Mesothelial cell of epicardium (in vitro differentiated cells): Measurements from ENCODE around the gene USP22. TPM values are rescaled to one million over a fixed set of nuclear protein-coding genes. Genes with fewer than 3 reads are reported as not detected.

Experiments
- DNase-seq, 2 experiments: peaks; one replicate each; pipeline ENCODE4 v3.0.0; 2021; ENCODE audit warnings: low spot score in 2 of 2; ENCODE audit not compliant: unreplicated experiment in 2 of 2
- H3K27ac Mint-ChIP-seq: 2 replicates; pipeline ENCODE4 v1.8.0; 2021; ENCODE audit warnings: mixed read lengths
- H3K27me3 Mint-ChIP-seq: 2 replicates; pipeline ENCODE4 v1.8.0; 2021; ENCODE audit warnings: low read depth, mixed read lengths
- H3K36me3 Mint-ChIP-seq: 2 replicates; pipeline ENCODE4 v1.8.0; 2021; ENCODE audit warnings: mixed read lengths
- H3K4me1 Mint-ChIP-seq: 2 replicates; pipeline ENCODE4 v1.8.0; 2021; ENCODE audit warnings: mixed read lengths
- H3K4me3 Mint-ChIP-seq: 2 replicates; pipeline ENCODE4 v1.8.0; 2021; ENCODE audit warnings: mild to moderate bottlenecking, moderate library complexity, mixed read lengths
- H3K9me3 Mint-ChIP-seq: 2 replicates; pipeline ENCODE4 v1.8.0; 2021; ENCODE audit warnings: mixed read lengths
- CTCF ChIP-seq: fragments of 200-600 bp; sonication (generic); IDR thresholded peaks from one replicate; pipeline ENCODE4 v1.5.0; 2021; ENCODE audit warnings: antibody characterized with exemption; ENCODE audit not compliant: unreplicated experiment
- total RNA-seq: library from RNA; stranded (reverse); gene quantifications from 3 replicates; pipeline ENCODE4 v1.2.1, GENCODE V29; 2021

Gene USP22
- total RNA-seq, 1 donor from 2014 or later = 348 TPM

GRCh38 chr17:20961586-20961985 is 81.2 kb downstream of the USP22 start:
- DNase-seq = no peak
- no peak for TF ChIP-seq CTCF
- H3K4me3 Mint-ChIP-seq = no peak overlapping the region
- peak overlapping the region; percentile 89 for H3K27ac Mint-ChIP-seq
- peaks cover 28% of the 10 kb centered on the region for H3K4me1 Mint-ChIP-seq
- H3K9me3 Mint-ChIP-seq = no peaks in the 10 kb centered on the region
- H3K27me3 Mint-ChIP-seq = no peaks in the 10 kb centered on the region
- H3K36me3 Mint-ChIP-seq = peaks cover 69% of the 10 kb centered on the region

- Mint-ChIP-seq H3K9me3 (no peaks in the 10 kb centered on the region), H3K27me3 (no peaks in the 10 kb centered on the region), H3K36me3 (peaks cover 71% of the 10 kb centered on the region), H3K4me3 (no peak overlapping the region), H3K4me1 (peaks cover 35% of the 10 kb centered on the region), H3K27ac (peak overlapping the region; percentile 89)
- TF ChIP-seq CTCF = no peak
- no peak for DNase-seq
Measured at GRCh38 chr17:20960871-20961270, 81.9 kb downstream of the USP22 start.

GRCh38 chr17:20955427-20956323 is 87.1 kb downstream of the USP22 start:
- peak overlapping the region; percentile 93 for H3K27ac Mint-ChIP-seq

GRCh38 chr17:20954794-20955193 is 88.0 kb downstream of the USP22 start:
- no peak overlapping the region for H3K4me3 Mint-ChIP-seq
- H3K36me3 Mint-ChIP-seq = peaks cover 50% of the 10 kb centered on the region
- H3K4me1 Mint-ChIP-seq = peaks cover 33% of the 10 kb centered on the region
- peak overlapping the region; percentile 93 for H3K27ac Mint-ChIP-seq
- no peaks in the 10 kb centered on the region for H3K27me3 Mint-ChIP-seq
- TF ChIP-seq CTCF = no peak
- no peaks in the 10 kb centered on the region for H3K9me3 Mint-ChIP-seq
- no peak for DNase-seq

More at GRCh38 chr17:20955427-20956323, 87.1 kb downstream of the USP22 start:
- TF ChIP-seq CTCF = no peak
- H3K4me1 Mint-ChIP-seq = peaks cover 33% of the 10 kb centered on the region
- no peaks in the 10 kb centered on the region for H3K27me3 Mint-ChIP-seq
- peaks cover 49% of the 10 kb centered on the region for H3K36me3 Mint-ChIP-seq
- DNase-seq = no peak
- no peaks in the 10 kb centered on the region for H3K9me3 Mint-ChIP-seq
- no peak overlapping the region for H3K4me3 Mint-ChIP-seq

- Mint-ChIP-seq H3K4me3 (no peak overlapping the region), H3K36me3 (peaks cover 37% of the 10 kb centered on the region), H3K27me3 (no peaks in the 10 kb centered on the region), H3K9me3 (no peaks in the 10 kb centered on the region), H3K27ac (peak overlapping the region; percentile 82), H3K4me1 (peaks cover 33% of the 10 kb centered on the region)
- TF ChIP-seq CTCF = no peak
- DNase-seq = no peak
Measured at GRCh38 chr17:20952183-20952582, 90.6 kb downstream of the USP22 start.

Other genes starting within 250 kb of the USP22 start
- gene DHRS7B, start 84.0 kb upstream of the USP22 start, total RNA-seq = 18.9 to 22.4 TPM (median 19.8 TPM) in 3 replicates
- 19.4 to 21.9 TPM (median 20.6 TPM) in 3 replicates for gene TMEM11, start 171.2 kb upstream of the USP22 start, total RNA-seq
- gene NATD1, start 210.4 kb upstream of the USP22 start, total RNA-seq = 12.3 to 12.7 TPM (median 12.7 TPM) in 3 replicates
- 24.5 to 26.8 TPM (median 26.0 TPM) in 3 replicates for gene MAP2K3, start 241.7 kb upstream of the USP22 start, total RNA-seq